HUES6 (cell line): ENCODE measurements around the gene TMEM17.

ENCODE experiments used
- H3K27ac ChIP-seq: 2 replicates; pipeline ENCODE4 v1.7.0; 2013; ENCODE audit warnings: low read depth, mild to moderate bottlenecking, low read length, inconsistent platforms
- H3K27me3 ChIP-seq: 2 replicates; pipeline ENCODE4 v1.6.1; 2013; ENCODE audit warnings: low read length; ENCODE audit not compliant: control insufficient read depth, insufficient read depth
- H3K36me3 ChIP-seq: 2 replicates; pipeline ENCODE4 v1.6.1; 2013; ENCODE audit warnings: low read length; ENCODE audit not compliant: control insufficient read depth, insufficient read depth
- H3K4me1 ChIP-seq: 2 replicates; pipeline ENCODE4 v1.6.1; 2013; ENCODE audit warnings: low read length; ENCODE audit not compliant: control insufficient read depth, insufficient read depth
- H3K4me3 ChIP-seq: 2 replicates; pipeline ENCODE4 v1.5.1; 2013; ENCODE audit warnings: low read depth, low read length
- H3K9ac ChIP-seq: one replicate; pipeline ENCODE4 v1.6.1; 2013; ENCODE audit warnings: mild to moderate bottlenecking, low read length
- H3K9me3 ChIP-seq: 2 replicates; pipeline ENCODE4 v1.6.1; 2013; ENCODE audit warnings: low read depth, low read length; ENCODE audit not compliant: control insufficient read depth, insufficient read depth

The TMEM17 gene

GRCh38 chr2:62506421-62506750, 391 bp upstream of the TMEM17 start:
- peak overlapping the region; percentile 76 for H3K27ac ChIP-seq
- no peaks in the 10 kb centered on the region for H3K36me3 ChIP-seq
- no peaks in the 10 kb centered on the region for H3K9me3 ChIP-seq
- peak overlapping the region; percentile 82 for H3K9ac ChIP-seq
- H3K4me3 ChIP-seq = peak overlapping the region; percentile 93
- H3K4me1 ChIP-seq = peaks cover 3% of the 10 kb centered on the region
- no peaks in the 10 kb centered on the region for H3K27me3 ChIP-seq

- H3K27ac ChIP-seq = peak overlapping the region; percentile 76
These were observed 766 bp downstream of the TMEM17 start for GRCh38 chr2:62505109-62505749.

GRCh38 chr2:62504657-62505056, 1.3 kb downstream of the TMEM17 start:
- H3K9ac ChIP-seq = no peak overlapping the region
- H3K27me3 ChIP-seq = no peaks in the 10 kb centered on the region
- H3K36me3 ChIP-seq = no peaks in the 10 kb centered on the region
- H3K27ac ChIP-seq = no peak overlapping the region
- H3K4me1 ChIP-seq = peaks cover 3% of the 10 kb centered on the region
- H3K4me3 ChIP-seq = no peak overlapping the region
- no peaks in the 10 kb centered on the region for H3K9me3 ChIP-seq

More at GRCh38 chr2:62505109-62505749, 766 bp downstream of the TMEM17 start:
- H3K27me3 ChIP-seq = no peaks in the 10 kb centered on the region
- H3K4me1 ChIP-seq = peaks cover 3% of the 10 kb centered on the region
- no peaks in the 10 kb centered on the region for H3K36me3 ChIP-seq
- H3K4me3 ChIP-seq = peak overlapping the region; percentile 93
- peak overlapping the region; percentile 82 for H3K9ac ChIP-seq
- no peaks in the 10 kb centered on the region for H3K9me3 ChIP-seq

GRCh38 chr2:62501794-62502500, 4.0 kb downstream of the TMEM17 start:
- Histone ChIP-seq H3K27ac (no peak overlapping the region), H3K9me3 (no peaks in the 10 kb centered on the region)

GRCh38 chr2:62501069-62501468, 4.9 kb downstream of the TMEM17 start:
- no peak overlapping the region for H3K4me3 ChIP-seq
- H3K27ac ChIP-seq = no peak overlapping the region
- H3K36me3 ChIP-seq = no peaks in the 10 kb centered on the region
- no peaks in the 10 kb centered on the region for H3K9me3 ChIP-seq
- no peak overlapping the region for H3K9ac ChIP-seq
- no peaks in the 10 kb centered on the region for H3K27me3 ChIP-seq
- H3K4me1 ChIP-seq = peaks cover 10% of the 10 kb centered on the region

More at GRCh38 chr2:62501794-62502500, 4.0 kb downstream of the TMEM17 start:
- peaks cover 10% of the 10 kb centered on the region for H3K4me1 ChIP-seq
- no peak overlapping the region for H3K9ac ChIP-seq
- H3K4me3 ChIP-seq = no peak overlapping the region
- no peaks in the 10 kb centered on the region for H3K27me3 ChIP-seq
- H3K36me3 ChIP-seq = no peaks in the 10 kb centered on the region

GRCh38 chr2:62499430-62500060, 6.5 kb downstream of the TMEM17 start:
- H3K9ac ChIP-seq = no peak overlapping the region
- H3K4me3 ChIP-seq = no peak overlapping the region
- no peaks in the 10 kb centered on the region for H3K9me3 ChIP-seq
- no peaks in the 10 kb centered on the region for H3K27me3 ChIP-seq
- 0 out of 2 replicates have a peak, but pooled peaks cover 7% of the 10 kb centered on the region for H3K4me1 ChIP-seq
- no peak overlapping the region for H3K27ac ChIP-seq
- no peaks in the 10 kb centered on the region for H3K36me3 ChIP-seq

- Histone ChIP-seq H3K9ac (no peak overlapping the region), H3K4me1 (0 out of 2 replicates have a peak, but pooled peaks cover 7% of the 10 kb centered on the region), H3K27me3 (no peaks in the 10 kb centered on the region), H3K4me3 (no peak overlapping the region), H3K36me3 (no peaks in the 10 kb centered on the region), H3K9me3 (no peaks in the 10 kb centered on the region), H3K27ac (no peak overlapping the region)
These were observed 7.3 kb downstream of the TMEM17 start for GRCh38 chr2:62498739-62499138.

GRCh38 chr2:62495761-62496160, 10.2 kb downstream of the TMEM17 start:
- H3K9me3 ChIP-seq = no peaks in the 10 kb centered on the region
- H3K4me3 ChIP-seq = no peak overlapping the region
- 0 out of 2 replicates have a peak, but pooled peaks cover 7% of the 10 kb centered on the region for H3K4me1 ChIP-seq
- no peaks in the 10 kb centered on the region for H3K27me3 ChIP-seq
- no peaks in the 10 kb centered on the region for H3K36me3 ChIP-seq
- no peak overlapping the region for H3K27ac ChIP-seq
- H3K9ac ChIP-seq = no peak overlapping the region

GRCh38 chr2:62492048-62492447, 13.9 kb downstream of the TMEM17 start:
- H3K27me3 ChIP-seq = no peaks in the 10 kb centered on the region
- H3K9ac ChIP-seq = no peak overlapping the region
- H3K4me1 ChIP-seq = no peaks in the 10 kb centered on the region
- H3K36me3 ChIP-seq = no peaks in the 10 kb centered on the region
- H3K27ac ChIP-seq = no peak overlapping the region
- H3K4me3 ChIP-seq = no peak overlapping the region
- no peaks in the 10 kb centered on the region for H3K9me3 ChIP-seq

GRCh38 chr2:62489702-62490101, 16.3 kb downstream of the TMEM17 start:
- H3K9me3 ChIP-seq = no peaks in the 10 kb centered on the region
- no peak overlapping the region for H3K27ac ChIP-seq
- H3K4me3 ChIP-seq = no peak overlapping the region
- H3K36me3 ChIP-seq = no peaks in the 10 kb centered on the region
- H3K9ac ChIP-seq = no peak overlapping the region
- no peaks in the 10 kb centered on the region for H3K27me3 ChIP-seq
- no peaks in the 10 kb centered on the region for H3K4me1 ChIP-seq

GRCh38 chr2:62489162-62489561, 16.8 kb downstream of the TMEM17 start:
- no peak overlapping the region for H3K27ac ChIP-seq
- H3K27me3 ChIP-seq = no peaks in the 10 kb centered on the region
- no peaks in the 10 kb centered on the region for H3K9me3 ChIP-seq
- no peaks in the 10 kb centered on the region for H3K36me3 ChIP-seq
- H3K9ac ChIP-seq = no peak overlapping the region
- no peaks in the 10 kb centered on the region for H3K4me1 ChIP-seq
- H3K4me3 ChIP-seq = no peak overlapping the region
